ENCODE results near the gene OSBPL1A.

Gene OSBPL1A

DNA sequence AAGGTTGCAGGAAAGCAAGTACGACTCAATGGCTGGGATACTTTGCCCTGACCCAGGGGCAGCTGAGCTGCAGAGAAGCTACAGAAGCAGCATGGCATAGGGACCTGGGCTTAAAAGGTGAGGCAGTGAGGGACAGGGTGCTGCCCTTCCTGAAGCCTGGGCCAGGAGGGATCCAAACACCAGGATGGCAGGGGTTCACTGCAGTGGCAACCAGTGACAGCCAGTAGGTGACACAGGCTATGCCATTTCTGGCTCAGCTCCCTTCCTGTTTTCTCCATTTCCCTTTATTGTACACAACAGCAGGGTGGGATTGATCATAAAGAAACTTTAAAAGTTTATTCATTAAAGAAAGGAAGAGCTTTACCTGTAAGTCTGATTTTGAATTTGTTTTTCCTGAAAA lies 209.9 kb downstream of the OSBPL1A start:
- H3K27ac ChIP-seq, result no peak overlapping the region
- TF ChIP-seq, protein P1, sequence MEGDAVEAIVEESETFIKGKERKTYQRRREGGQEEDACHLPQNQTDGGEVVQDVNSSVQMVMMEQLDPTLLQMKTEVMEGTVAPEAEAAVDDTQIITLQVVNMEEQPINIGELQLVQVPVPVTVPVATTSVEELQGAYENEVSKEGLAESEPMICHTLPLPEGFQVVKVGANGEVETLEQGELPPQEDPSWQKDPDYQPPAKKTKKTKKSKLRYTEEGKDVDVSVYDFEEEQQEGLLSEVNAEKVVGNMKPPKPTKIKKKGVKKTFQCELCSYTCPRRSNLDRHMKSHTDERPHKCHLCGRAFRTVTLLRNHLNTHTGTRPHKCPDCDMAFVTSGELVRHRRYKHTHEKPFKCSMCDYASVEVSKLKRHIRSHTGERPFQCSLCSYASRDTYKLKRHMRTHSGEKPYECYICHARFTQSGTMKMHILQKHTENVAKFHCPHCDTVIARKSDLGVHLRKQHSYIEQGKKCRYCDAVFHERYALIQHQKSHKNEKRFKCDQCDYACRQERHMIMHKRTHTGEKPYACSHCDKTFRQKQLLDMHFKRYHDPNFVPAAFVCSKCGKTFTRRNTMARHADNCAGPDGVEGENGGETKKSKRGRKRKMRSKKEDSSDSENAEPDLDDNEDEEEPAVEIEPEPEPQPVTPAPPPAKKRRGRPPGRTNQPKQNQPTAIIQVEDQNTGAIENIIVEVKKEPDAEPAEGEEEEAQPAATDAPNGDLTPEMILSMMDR (IDR thresholded peaks at IDR 0.05), result no peak
- TF ChIP-seq ZFX (IDR thresholded peaks at IDR 0.05; ENCODE audit: borderline replicate concordance), result no peak

DNA sequence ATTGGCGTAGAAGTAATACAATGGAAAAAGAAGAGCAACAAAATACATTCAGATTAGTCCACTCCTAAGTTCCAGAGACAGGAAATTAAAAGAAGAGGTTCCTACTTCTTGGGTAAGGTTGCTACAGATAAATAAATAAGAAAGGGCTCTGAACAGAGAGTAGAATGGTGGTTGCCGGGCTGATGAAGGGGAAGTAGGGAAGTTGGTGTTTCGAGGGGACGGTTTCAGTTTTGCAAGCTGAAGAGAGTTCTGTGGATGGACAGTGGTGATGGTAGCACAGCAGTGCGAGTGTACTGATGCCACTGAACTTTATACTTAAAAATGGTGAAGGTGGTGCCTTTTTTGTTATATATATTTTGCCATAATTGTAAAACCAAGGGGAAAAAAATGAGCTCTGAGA lies 210.6 kb downstream of the OSBPL1A start:
- H3K27ac ChIP-seq, result no peak overlapping the region
- no peak for TF ChIP-seq ZFX (IDR thresholded peaks at IDR 0.05; ENCODE audit: borderline replicate concordance)
- TF ChIP-seq, protein P1 (IDR thresholded peaks at IDR 0.05), result no peak

DNA sequence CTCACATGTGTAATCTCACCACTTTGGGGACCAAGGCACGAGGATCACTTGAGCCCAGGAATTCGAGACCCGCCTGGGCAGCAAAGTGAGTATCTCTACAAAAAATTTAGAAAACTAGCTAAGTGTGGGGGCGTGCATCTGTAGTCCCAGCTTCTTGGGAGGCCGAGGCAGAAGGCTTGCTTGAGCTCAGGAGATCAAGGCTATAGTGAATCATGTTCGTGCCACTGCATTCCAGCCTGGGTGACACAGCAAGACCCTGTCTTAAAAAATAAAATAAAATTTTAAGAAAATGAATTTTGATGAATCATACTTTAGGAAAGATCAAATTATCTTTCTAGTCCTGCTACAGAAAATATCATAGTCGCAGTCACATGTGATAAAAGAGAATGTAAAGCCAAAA lies 211.8 kb downstream of the OSBPL1A start:
- TF ChIP-seq ZFX (IDR thresholded peaks at IDR 0.05; ENCODE audit: borderline replicate concordance), result no peak
- TF ChIP-seq, protein P1 (IDR thresholded peaks at IDR 0.05), result no peak
- H3K27ac ChIP-seq, result no peak overlapping the region

DNA sequence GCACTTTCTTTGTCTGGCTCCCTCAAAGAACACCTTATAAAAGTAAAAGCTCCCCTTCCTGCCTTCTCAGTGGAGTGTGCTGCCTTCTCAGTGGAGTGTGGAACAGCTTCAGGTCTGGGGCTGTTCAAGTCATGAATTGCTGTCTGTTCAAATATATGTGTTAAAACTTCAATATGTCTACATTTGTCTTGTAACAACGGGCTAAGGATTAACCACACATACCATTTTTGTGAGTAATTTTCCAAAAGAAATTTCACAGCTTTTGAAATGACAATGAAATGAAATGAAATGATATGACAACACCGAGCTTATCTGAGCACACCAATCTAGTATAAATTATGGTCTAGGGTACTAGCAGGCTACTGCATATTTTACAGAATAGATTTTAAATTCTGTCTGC lies 215.8 kb downstream of the OSBPL1A start:
- TF ChIP-seq ZFX (IDR thresholded peaks at IDR 0.05; ENCODE audit: borderline replicate concordance), result no peak
- TF ChIP-seq, protein P1 (IDR thresholded peaks at IDR 0.05), result no peak
- H3K27ac ChIP-seq, result no peak overlapping the region

DNA sequence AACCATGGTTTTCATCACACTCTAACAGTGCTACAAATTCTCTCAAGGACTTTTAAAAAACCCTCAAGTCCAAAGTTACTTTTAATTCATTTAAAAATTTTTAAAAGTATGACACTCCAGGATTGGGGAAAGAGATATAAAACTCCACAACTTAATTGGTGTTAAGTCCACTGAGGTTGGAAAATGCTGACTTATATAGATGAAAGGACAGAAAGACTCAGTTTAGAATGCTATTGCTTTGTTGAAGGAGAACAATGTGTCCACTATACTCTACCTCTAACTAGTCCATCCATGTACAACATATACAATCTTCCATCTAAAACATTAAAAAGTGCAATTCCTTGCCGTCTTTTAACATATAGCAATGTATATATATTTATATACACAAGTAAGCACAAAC lies 217.6 kb downstream of the OSBPL1A start:
- H3K27ac ChIP-seq, result no peak overlapping the region
- TF ChIP-seq ZFX (IDR thresholded peaks at IDR 0.05; ENCODE audit: borderline replicate concordance), result no peak
- TF ChIP-seq, protein P1 (IDR thresholded peaks at IDR 0.05), result no peak

DNA sequence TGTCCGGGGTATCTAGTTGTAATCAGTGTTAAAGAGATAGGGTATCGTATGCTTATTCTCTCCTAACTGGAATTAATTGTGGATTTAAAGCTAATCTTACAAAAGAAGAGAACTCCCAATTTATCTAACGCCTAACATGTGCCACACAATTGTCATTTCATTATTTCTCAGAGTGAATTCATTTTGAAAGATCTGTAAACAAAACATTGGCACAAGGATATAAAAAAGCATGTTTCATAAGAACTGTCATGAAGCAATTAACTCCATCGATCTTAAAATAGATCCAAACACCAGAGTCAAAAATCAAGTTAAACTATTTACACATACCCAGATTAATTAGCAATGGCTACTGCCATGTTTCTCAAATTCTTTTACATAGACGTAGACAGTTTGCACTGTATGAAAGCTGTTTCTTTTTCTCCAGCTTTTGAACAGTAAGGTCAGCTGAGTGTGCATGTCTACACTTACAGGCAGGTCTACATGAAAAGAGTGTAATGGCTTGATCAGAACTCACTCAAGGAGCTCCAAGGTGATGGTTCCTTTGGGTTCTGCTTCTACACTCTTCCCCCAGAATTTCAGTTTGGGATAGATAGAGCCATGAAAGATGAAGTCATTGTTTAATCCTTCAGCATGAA lies 220.0 kb downstream of the OSBPL1A start:
- no peak for TF ChIP-seq ZFX (IDR thresholded peaks at IDR 0.05; ENCODE audit: borderline replicate concordance)
- TF ChIP-seq, protein P1 (IDR thresholded peaks at IDR 0.05), result no peak
- no peak overlapping the region for H3K27ac ChIP-seq

DNA sequence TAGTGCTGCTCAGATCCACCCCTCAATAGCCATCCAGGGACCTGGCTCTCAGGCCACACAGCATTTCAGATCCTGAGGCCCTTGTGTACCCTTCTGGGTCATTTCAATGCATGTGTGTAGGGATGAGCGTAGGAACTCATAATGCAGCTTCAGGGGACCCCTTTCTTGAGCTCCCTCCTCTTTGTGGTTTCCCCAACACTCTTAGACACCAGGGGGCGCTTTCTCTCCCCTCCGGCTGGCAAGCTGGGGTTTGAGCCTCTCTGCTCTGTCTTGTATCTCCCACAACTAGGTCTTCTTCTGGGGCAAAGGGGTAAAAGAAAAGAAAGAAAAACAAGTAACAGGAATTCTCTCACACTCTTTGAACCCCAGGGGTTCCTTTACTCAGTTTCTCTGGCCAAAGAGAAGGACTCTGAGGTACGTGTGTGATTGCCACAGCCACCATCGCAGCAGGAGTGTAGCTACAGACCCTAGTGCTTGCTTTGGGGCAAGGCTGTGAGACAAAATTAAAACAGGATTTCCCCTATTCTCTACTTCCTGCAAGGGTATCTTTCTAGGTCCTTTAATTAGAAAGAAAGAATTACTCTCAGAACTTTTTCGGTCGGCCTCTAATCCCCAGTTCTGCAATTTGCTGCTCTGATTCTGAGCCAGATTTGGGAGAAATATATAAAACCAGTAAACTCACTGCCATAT lies 220.8 kb downstream of the OSBPL1A start:
- TF ChIP-seq ZFX (IDR thresholded peaks at IDR 0.05; ENCODE audit: borderline replicate concordance), result no peak
- TF ChIP-seq, protein P1 (IDR thresholded peaks at IDR 0.05), result peak; percentile 77
- H3K27ac ChIP-seq, result no peak overlapping the region

Measured in 22Rv1 (cell line).